PFSK-1 (cell line): ENCODE results near the gene MITF.

Source experiments
- FOXP2 ChIP-seq: optimal IDR thresholded peaks from 2 replicates; pipeline ENCODE3; 2011; ENCODE audit warnings: borderline replicate concordance, control low read depth, inconsistent platforms; ENCODE audit not compliant: insufficient read depth; ENCODE audit errors: extremely low read length, extremely low read depth
- POLR2AphosphoS5 ChIP-seq: IDR thresholded peaks from 2 replicates; pipeline ENCODE4 v1.6.1; 2012; ENCODE audit warnings: low read depth, mild to moderate bottlenecking, control low read depth, low read length, moderate library complexity
- SIN3A ChIP-seq: IDR thresholded peaks from 2 replicates; pipeline ENCODE4 v1.6.1; 2012; ENCODE audit warnings: mild to moderate bottlenecking, low read length, moderate library complexity, borderline replicate concordance; ENCODE audit not compliant: insufficient read depth
- TAF1 ChIP-seq: IDR thresholded peaks from 2 replicates; pipeline ENCODE4 v1.6.1; 2012; ENCODE audit warnings: low read length, control low read depth, borderline replicate concordance; ENCODE audit not compliant: insufficient read depth
- TF ChIP-seq, protein P1 (sequence below), 2 experiments: IDR thresholded peaks; 2 replicates each; pipeline versions ENCODE4 v1.6.1 to v1.8.0; 2011 to 2012; ENCODE audit warnings: low read depth in 2 of 2, low read length in 2 of 2, control low read depth in 1 of 2, inconsistent platforms in 1 of 2, mild to moderate bottlenecking in 1 of 2, moderate library complexity in 1 of 2; ENCODE audit not compliant: insufficient read depth in 1 of 2

MITF gene

DNA sequence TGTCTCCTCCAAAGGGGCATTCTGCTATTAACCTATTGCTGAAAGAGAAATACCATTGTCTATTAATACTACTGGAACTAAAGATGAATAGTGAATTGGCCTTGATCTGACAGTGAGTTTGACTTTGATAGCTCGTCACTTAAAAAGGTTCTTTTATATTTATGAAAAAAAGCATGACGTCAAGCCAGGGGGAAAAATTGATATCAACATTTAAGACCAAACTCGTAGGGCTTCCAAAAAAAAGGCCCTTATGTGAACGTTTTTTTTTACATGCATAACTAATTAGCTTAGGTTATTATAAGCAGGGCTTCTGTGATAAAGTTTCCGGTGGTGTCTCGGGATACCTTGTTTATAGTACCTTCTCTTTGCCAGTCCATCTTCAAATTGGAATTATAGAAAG lies 197.0 kb downstream of the MITF start:
- TF ChIP-seq POLR2AphosphoS5 (no peak), FOXP2 (no peak)

DNA sequence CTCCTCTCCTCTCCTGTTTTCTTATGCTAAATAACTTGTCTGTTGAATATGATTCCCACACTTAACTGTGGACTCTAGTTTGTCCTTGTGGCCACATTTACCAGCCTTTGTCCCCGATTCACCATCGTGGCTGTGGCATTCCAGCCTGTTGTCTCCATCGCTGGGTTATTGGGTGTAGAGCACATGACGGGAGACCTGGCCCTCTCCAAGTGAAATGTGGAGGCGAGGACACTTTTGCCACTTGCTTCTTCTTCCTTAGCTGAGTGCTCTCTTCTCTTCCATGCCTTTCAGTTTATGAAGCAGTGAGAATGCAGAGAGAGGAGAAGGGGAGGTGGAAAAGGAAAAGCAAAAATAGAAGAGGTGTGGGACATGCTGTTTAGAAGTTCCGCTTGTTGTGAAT lies 198.8 kb downstream of the MITF start:
- TF ChIP-seq POLR2AphosphoS5 = no peak
- TF ChIP-seq SIN3A = no peak
- no peak for TF ChIP-seq FOXP2
- no peak for TF ChIP-seq TAF1
- TF ChIP-seq, protein P1, sequence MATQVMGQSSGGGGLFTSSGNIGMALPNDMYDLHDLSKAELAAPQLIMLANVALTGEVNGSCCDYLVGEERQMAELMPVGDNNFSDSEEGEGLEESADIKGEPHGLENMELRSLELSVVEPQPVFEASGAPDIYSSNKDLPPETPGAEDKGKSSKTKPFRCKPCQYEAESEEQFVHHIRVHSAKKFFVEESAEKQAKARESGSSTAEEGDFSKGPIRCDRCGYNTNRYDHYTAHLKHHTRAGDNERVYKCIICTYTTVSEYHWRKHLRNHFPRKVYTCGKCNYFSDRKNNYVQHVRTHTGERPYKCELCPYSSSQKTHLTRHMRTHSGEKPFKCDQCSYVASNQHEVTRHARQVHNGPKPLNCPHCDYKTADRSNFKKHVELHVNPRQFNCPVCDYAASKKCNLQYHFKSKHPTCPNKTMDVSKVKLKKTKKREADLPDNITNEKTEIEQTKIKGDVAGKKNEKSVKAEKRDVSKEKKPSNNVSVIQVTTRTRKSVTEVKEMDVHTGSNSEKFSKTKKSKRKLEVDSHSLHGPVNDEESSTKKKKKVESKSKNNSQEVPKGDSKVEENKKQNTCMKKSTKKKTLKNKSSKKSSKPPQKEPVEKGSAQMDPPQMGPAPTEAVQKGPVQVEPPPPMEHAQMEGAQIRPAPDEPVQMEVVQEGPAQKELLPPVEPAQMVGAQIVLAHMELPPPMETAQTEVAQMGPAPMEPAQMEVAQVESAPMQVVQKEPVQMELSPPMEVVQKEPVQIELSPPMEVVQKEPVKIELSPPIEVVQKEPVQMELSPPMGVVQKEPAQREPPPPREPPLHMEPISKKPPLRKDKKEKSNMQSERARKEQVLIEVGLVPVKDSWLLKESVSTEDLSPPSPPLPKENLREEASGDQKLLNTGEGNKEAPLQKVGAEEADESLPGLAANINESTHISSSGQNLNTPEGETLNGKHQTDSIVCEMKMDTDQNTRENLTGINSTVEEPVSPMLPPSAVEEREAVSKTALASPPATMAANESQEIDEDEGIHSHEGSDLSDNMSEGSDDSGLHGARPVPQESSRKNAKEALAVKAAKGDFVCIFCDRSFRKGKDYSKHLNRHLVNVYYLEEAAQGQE (IDR thresholded peaks at IDR 0.05; ENCODE audit: insufficient read depth in 1 of 2, low read depth in 2 of 2, low read length in 2 of 2) = no peak

DNA sequence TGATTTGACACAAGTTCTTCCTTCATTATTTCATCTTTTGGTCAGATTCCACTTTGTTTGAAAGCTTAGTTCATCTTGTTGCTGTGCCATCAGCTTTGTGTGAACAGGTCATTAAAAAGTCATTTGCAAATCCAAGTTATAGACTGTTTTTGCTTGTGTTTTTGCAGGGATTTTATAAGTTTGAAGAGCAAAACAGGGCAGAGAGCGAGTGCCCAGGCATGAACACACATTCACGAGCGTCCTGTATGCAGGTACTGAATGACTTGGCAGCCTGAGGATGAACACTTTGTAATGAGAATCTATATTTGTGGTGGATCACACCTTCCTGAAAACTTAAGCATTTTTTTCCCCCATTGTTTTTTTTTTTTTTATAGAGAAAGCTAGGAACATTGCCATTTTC lies 199.7 kb downstream of the MITF start:
- no peak for TF ChIP-seq TAF1
- TF ChIP-seq FOXP2 = no peak
- TF ChIP-seq, protein P1 (IDR thresholded peaks at IDR 0.05; ENCODE audit: insufficient read depth in 1 of 2, low read depth in 2 of 2, low read length in 2 of 2) = no peak
- no peak for TF ChIP-seq POLR2AphosphoS5
- TF ChIP-seq SIN3A = no peak

DNA sequence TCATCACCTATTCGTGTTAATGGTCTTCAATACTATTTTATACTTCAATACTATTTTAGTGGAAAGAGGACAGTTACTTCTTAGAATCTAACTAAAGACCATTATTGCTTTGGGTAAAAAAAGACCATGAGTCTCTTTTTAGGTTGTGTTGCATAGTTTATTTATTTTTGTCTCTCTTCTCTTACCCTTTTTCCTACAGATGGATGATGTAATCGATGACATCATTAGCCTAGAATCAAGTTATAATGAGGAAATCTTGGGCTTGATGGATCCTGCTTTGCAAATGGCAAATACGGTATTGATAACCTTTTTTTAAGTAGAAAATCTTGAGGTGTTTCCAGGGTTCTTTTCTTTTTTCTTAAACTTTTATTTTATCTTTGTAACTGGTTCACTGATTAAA lies 201.8 kb downstream of the MITF start:
- TF ChIP-seq, protein P1 (IDR thresholded peaks at IDR 0.05; ENCODE audit: insufficient read depth in 1 of 2, low read depth in 2 of 2, low read length in 2 of 2) = no peak
- TF ChIP-seq FOXP2 (no peak), SIN3A (no peak), TAF1 (no peak)

DNA sequence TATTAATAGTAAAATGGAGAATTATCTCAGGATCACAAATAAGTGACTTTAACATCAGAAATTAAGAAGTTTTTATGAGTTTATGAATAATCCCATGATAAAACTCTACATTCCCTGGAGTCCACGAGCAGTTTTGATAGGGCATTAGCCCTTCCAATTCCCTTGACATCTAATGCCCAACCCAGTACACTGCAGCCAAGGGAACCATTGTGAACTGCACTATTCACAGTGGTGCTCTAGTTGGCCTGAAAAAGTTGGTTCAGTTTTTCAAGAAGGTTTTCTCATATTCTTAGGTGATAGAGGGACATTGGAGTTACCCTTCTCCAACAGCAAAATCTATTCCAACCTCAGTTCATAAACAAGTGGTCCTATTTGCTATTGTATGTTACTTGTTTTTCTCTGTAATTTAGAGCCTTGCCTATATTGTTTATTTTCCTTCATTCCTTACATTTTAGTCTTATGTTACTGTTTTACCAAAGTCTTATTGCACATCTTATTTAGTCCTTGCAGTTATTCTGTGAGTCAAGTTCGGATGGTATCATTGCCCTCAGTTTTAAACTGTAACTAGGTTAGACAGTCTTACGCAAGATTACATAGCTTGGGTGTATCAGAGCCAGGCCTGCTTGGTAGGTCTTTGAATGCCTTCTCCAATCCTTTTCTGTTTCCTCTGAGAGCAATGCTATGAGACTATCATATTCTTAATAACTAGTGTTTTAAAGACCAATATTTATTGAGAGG lies 202.3 kb downstream of the MITF start:
- TF ChIP-seq POLR2AphosphoS5 (no peak), TAF1 (no peak), FOXP2 (no peak), SIN3A (no peak)
- TF ChIP-seq, protein P1 (IDR thresholded peaks at IDR 0.05; ENCODE audit: insufficient read depth in 1 of 2, low read depth in 2 of 2, low read length in 2 of 2) = no peak
